ENCODE results near the gene BRD7.
"Not testable (repeated sequence)": the region's sequence is repeated elsewhere in the genome, so short reads cannot be mapped to it uniquely, and the experiment has no call there.

BRD7 gene

DNA sequence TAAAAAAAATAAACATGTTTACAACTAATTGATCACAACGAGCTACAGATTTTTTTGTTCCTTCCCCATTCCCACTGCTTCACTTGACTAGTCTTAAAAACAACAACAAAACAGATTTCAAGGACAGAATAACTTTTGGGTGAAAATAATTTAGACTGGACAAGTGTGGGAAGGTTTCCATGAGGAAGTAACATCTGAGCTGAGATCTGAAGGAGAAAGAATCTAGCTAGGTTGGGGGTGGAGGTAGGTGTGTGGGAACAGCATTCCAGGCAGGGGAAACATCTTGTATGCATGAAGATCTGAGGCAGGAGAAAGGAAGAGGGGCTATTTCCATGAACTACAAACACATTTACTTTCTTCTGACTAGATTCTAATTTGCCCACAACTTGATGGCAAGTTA lies 9.2 kb downstream of the BRD7 start:
- DNase-seq (ENCODE audit: low read depth in 2 of 2) = no peak

DNA sequence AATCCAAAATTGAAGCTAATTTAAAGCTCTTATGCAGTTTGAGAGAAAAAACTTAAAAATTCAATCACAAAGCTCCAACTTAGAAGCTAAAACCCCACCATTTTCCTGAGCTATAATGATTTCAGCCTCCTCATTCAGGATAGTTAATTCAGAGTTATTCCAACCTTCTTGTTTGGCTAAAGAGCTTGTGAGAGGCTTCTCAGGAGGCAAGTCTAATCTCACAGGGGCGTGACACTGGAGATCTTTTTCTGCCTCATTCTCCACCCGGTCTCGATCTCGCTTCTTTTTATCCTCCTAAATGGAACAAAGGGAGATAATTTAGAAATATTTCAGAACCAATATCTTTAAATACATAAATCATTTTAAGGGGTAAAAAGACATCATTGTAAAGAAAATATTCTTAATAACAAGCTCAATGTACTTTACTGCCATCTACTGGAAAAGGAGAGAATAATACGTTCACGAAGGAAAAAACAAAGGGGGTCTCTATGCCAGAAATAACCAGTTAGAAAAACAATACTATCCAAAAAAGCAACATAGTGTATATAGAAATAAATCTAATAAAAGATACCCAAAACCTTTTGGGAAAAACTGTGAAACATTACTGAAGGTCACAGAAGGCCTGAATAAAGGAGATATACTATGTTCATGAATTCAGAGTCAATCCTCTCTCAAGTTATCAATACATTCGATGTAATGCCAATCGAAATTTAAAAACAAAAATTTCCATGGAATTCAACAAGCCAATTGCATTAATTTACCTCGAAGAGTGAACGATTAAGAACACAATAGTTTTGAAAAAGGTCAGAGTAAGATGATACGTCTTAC lies 13.9 kb downstream of the BRD7 start:
- DNase-seq (ENCODE audit: low read depth in 2 of 2) = no peak

DNA sequence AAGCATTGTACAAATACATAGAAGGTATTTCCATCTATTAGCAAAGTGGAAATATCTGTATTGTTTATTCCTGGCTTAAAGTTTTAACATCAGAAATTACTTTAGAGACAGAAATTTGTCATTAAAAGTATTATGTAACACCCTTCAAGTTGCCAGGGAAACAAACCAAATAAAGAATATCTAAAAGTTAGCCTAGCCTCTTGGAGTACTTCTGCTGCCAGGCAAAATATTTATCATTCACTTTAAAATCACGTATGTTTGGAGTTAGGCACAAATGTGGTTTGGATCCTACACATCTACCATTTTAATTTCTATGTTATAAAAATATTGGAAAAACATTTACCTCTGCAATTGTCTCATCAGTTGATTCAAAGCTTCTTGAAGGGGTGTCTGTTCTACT lies 14.7 kb downstream of the BRD7 start:
- no peak for DNase-seq (ENCODE audit: low read depth in 2 of 2)

DNA sequence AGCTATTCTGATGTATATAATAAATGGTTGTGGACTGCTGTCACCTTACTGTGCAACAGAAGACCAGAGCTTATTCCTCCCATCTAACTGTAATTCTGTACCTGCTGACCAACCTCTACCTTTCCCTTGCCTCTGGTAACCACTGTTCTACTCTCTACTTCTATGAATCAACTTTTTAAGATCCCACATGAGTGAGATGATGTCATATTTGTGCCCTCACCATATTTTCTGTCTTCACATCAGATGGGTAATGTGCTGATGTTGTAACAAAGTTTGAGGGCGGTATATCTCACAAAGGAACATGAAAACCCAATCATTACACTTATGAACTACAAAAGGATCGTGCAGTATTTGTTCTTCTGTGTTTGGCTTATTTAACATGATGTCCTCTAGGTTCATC lies 16.8 kb downstream of the BRD7 start:
- DNase-seq (ENCODE audit: low read depth in 2 of 2) = no peak

- no peak for DNase-seq (ENCODE audit: low read depth in 2 of 2)
These were observed 17.7 kb downstream of the BRD7 start for GRCh38 chr16:50351116-50351515.

DNA sequence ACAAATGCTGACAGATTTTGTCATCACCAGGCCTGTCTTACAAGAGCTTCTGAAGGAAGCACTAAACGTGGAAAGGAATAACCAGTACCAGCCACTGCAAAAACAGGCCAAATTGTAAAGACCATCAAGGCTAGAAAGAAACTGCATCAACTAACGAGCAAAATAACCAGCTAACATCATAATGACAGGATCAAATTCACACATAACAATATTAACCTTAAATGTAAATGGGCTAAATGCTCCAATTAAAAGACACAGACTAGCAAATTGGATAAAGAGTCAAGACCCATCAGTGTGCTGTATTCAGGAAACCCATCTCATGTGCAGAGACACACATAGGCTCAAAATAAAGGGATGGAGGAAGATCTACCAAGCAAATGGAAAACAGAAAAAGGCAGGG lies 23.6 kb downstream of the BRD7 start:
- not testable (repeated sequence) for DNase-seq (ENCODE audit: low read depth in 2 of 2)

DNA sequence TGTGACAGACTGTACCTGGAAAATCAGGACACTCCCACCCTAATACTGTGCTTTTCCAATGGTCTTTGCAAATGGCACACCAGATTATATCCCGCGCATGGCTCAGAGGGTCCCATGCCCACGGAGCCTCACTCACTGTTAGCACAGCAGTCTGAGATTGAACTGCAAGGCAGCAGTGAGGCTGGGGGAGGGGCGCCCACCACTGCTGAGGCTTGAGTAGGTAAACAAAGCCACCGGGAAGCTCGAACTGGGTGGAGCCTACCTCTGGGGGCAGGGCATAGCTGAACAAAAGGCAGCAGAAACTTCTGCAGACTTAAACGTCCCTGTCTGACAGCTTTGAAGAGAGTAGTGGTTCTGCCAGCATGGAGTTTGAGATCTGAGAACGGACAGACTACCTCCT lies 25.2 kb downstream of the BRD7 start:
- not testable (repeated sequence) for DNase-seq (ENCODE audit: low read depth in 2 of 2)

DNA sequence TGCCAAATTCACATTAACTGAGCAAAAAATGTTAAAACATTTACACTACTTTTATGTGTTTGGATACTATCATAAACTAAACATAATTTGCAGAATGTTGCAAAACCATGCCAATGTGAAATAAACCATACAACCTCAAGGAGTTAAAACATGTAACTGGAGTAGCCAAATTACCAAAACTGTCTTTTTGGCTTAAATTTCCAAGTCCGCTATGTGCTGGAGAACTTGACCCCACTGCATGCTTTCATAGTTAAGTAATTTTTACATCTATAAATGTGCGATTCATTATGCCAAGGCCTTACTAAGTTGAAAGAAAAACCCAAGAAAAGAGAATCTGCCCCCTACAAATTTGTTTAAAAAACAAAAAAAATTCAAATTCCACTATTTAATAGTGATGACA lies 28.2 kb downstream of the BRD7 start:
- DNase-seq (ENCODE audit: low read depth in 2 of 2) = no peak

- DNase-seq (ENCODE audit: low read depth in 2 of 2) = no peak
These were observed 30.2 kb downstream of the BRD7 start for GRCh38 chr16:50338371-50339231.

- DNase-seq (ENCODE audit: low read depth in 2 of 2) = no peak
These were observed 31.9 kb downstream of the BRD7 start for GRCh38 chr16:50336884-50337283.

GRCh38 chr16:50335196-50335958 lies 33.4 kb downstream of the BRD7 start:
- DNase-seq (ENCODE audit: low read depth in 2 of 2) = no peak

DNA sequence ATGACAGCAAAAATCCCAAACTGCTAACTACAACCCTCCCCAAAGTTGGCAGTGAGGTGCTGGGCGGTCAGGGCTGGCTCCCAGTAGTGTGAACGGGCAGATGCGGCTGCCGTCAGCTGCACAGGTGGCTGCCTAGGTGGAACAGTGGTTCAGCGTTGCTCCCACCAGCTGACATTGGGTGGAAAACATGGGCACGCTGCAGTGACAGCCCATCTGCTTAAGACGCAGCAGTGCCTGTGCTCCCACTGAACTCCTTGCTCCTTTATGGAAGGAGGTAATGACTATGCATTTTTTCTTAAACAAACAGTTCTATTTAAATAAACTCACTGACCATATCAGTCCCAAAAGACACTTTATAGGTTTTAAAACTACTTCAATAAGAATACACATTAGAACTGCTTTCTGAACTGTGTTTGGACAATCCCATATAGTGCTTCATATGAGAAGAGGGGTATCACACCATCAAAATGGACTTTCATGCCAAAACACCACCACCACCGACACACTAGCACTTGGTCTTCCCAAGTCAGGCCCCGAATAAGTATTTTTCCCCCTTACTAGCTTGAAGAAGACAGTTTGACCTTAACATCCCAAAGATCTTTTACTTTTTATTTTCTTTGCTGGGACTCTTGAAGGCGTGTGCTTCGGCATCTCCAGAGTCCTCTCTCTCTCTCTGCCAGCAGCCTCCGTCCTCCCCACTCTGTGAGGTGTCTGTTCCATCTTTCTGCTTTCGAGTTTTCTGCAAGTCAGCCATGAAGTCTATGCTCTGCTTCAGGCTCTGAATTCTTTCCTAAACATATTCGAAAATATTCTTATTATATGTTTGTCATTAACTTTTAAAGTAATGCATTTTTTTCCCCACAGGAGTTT lies 34.4 kb downstream of the BRD7 start:
- DNase-seq (ENCODE audit: low read depth in 2 of 2) = no peak

DNA sequence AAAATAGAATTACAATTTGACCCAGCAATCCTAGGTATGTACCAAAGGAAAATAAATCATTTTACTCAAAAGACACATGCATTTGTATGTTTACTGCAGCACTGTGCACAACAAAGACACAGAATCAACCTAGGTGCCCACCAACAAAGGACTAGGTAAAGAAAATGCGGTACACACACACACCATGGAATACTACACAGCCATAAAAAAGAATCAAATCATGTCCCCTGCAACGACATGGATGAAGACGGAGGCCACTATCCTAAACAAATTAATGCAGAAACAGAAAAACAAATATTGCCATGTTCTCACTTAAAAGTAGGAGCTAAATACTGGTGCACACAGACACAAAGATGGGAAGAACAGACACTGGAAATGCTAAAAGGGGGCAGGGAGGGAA lies 36.2 kb downstream of the BRD7 start:
- DNase-seq (ENCODE audit: low read depth in 2 of 2) = no peak

GRCh38 chr16:50331570-50331969 lies 37.2 kb downstream of the BRD7 start:
- DNase-seq (ENCODE audit: low read depth in 2 of 2) = no peak

DNA sequence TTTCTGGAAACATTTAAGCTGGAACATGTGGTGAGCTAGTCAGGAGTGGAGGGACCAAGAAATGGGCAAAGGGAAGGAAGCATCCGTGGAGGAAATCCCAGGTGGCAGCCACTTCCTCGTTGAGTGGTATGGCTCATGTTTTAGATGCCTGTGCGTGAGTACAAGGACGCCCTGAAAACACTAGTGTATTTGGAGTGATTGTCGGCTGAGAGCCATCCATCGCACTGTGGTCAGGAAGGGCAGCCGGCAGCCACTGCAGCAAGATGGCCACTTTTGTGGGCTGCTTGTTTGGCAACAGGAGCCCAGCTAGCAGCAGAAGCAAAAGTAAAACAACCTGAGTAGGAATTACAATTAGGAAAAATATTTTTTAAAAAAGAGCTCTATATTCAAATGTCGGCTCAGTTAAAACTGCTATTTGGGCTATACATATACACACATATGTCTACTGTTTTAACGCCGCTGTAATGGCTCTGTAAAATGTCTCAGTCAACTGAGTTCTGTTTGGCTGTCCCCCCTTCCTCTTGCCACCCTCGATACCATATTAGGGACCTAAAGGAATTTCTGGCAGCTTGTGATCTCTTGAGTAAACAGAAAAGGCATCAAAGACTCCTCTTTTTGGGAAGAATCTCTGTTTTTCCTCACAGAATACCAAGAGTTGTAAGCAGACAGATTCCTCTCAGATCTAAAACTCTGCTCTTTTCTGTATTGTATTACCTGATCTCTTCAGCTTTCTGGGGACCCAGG lies 39.2 kb downstream of the BRD7 start:
- no peak for DNase-seq (ENCODE audit: low read depth in 2 of 2)

GRCh38 chr16:50326835-50327465 lies 41.8 kb downstream of the BRD7 start:
- DNase-seq (ENCODE audit: low read depth in 2 of 2) = no peak

GRCh38 chr16:50326264-50326663 lies 42.5 kb downstream of the BRD7 start:
- no peak for DNase-seq (ENCODE audit: low read depth in 2 of 2)

DNA sequence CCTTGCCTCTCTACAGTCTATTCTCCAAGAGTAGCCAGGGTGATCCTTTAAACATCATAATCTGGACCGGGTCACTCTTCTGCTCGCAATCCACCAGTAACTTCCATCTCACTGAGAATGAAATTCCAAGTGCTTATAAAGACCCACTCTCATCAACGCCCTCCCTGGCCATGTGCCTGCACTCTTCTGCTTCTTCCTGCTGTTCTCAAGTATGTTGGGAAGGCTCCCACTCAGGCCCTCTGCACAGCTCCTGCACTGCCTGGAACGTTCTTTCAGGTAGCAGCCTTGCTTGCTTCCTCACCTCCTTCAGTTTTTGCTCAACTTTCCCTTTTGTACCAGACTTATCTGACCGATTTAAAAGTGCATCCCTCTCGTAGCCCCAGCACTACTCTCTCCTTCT lies 44.4 kb downstream of the BRD7 start:
- no peak for DNase-seq (ENCODE audit: low read depth in 2 of 2)

GRCh38 chr16:50323335-50324011 lies 45.3 kb downstream of the BRD7 start:
- DNase-seq (ENCODE audit: low read depth in 2 of 2) = peak; percentile 10 to 14

GRCh38 chr16:50322333-50322732 lies 46.5 kb downstream of the BRD7 start:
- no peak for DNase-seq (ENCODE audit: low read depth in 2 of 2)

Measured in fibroblast of skin of left biceps (primary cell).